HepG2 (cell line): ENCODE results near the gene MKRN3. TPM values are rescaled to one million over a fixed set of nuclear protein-coding genes. Genes with fewer than 3 reads are reported as not detected.

ENCODE experiments used
- ATAC-seq: fragments of 200-7000 bp; cut with Tn5 transposase; 3 replicates; pipeline ENCODE4 v1.9.1; 2020; ENCODE audit warnings: mild to moderate bottlenecking, moderate library complexity
- BruUV-seq: library from RNA; stranded (reverse); fragments of 400-500 nt; replicated peaks from 2 replicates; lab custom pipeline; 2021; lab: Mats Ljungman, UMichigan
- CTCF ChIA-PET: fragments of 300-600 bp; formaldehyde crosslinking; extraction: SDS; loops from one replicate; lab custom pipeline; 2021; ENCODE audit warnings: low total read pairs, inconsistent platforms, low intra/inter-chr PET ratio; lab: Yijun Ruan, JAX
- POLR2A ChIA-PET: fragments of 350-600 bp; sonication (Branson Sonifier 250); formaldehyde crosslinking; loops from one replicate; lab custom pipeline; 2020; ENCODE audit warnings: antibody characterized with exemption, inconsistent platforms; lab: Yijun Ruan, JAX
- DNase-seq: peaks from one replicate; pipeline ENCODE4 v3.0.0-alpha.2; 2015; ENCODE audit warnings: low spot score
- FAIRE-seq: peaks from 3 replicates; lab custom pipeline; 2011; peaks lifted over from hg19 to GRCh38; lab: Jason Lieb, UNC
- H2AFZ ChIP-seq: one replicate; pipeline ENCODE4 v1.6.1; 2011; ENCODE audit warnings: low read length, inconsistent platforms
- H3K27ac ChIP-seq: fragments of 300-600 bp; 3 replicates; pipeline ENCODE4 v1.8.0; 2011; ENCODE audit warnings: mixed run types, mild to moderate bottlenecking, mixed read lengths, low read length, inconsistent platforms; ENCODE audit not compliant: insufficient read depth; ENCODE audit errors: extremely low read length
- H3K27me3 ChIP-seq, 2 experiments: fragments of 200-600 bp in 1 of 2; 2 replicates in 1 of 2; 3 replicates in 1 of 2; pipeline versions ENCODE4 v1.6.0 to v1.8.0; 2011; ENCODE audit warnings: low read length in 2 of 2, mild to moderate bottlenecking in 2 of 2, moderate library complexity in 2 of 2, inconsistent platforms in 1 of 2; ENCODE audit not compliant: insufficient read depth in 2 of 2, control insufficient read depth in 1 of 2
- H3K36me3 ChIP-seq, 2 experiments: fragments of 200-600 bp in 1 of 2; replicated peaks in 1 of 2; 2 replicates in 1 of 2; 3 replicates in 1 of 2; pipeline versions ENCODE4 v1.5.1 to v1.8.0; 2011; ENCODE audit warnings: low read length in 2 of 2, inconsistent platforms in 1 of 2; ENCODE audit not compliant: insufficient read depth in 2 of 2, control insufficient read depth in 1 of 2
- H3K4me1 ChIP-seq: 2 replicates; pipeline ENCODE4 v1.5.1; 2012; ENCODE audit warnings: low read length, inconsistent platforms; ENCODE audit not compliant: insufficient read depth
- H3K4me2 ChIP-seq: 2 replicates; pipeline ENCODE4 v1.6.0; 2011; ENCODE audit warnings: low read depth, low read length, inconsistent platforms
- H3K4me3 ChIP-seq, 3 experiments: fragments of 200-600 bp in 1 of 3; sonication (generic), shearing (Covaris generic) in 1 of 3; replicated peaks in 1 of 3; 2 replicates each; pipeline ENCODE4 v1.5.1; 2011 to 2016; ENCODE audit warnings: low read length in 3 of 3, inconsistent platforms in 2 of 3, low read depth in 2 of 3, mild to moderate bottlenecking in 2 of 3, control low read depth in 1 of 3, mixed read lengths in 1 of 3; ENCODE audit not compliant: insufficient read depth in 1 of 3
- H3K79me2 ChIP-seq: one replicate; pipeline ENCODE4 v1.6.1; 2011; ENCODE audit warnings: low read length, inconsistent platforms; ENCODE audit not compliant: insufficient read depth
- H3K9ac ChIP-seq: 2 replicates; pipeline ENCODE4 v1.6.0; 2011; ENCODE audit warnings: mild to moderate bottlenecking, low read depth, low read length, inconsistent platforms; ENCODE audit not compliant: insufficient read depth
- H3K9me3 ChIP-seq: 2 replicates; pipeline ENCODE4 v1.5.1; 2012; ENCODE audit warnings: mild to moderate bottlenecking, low read length
- H4K20me1 ChIP-seq: 2 replicates; pipeline ENCODE4 v1.6.0; 2011; ENCODE audit warnings: inconsistent platforms, mild to moderate bottlenecking, low read length, moderate library complexity; ENCODE audit not compliant: insufficient read depth
- ARID3A ChIP-seq: IDR thresholded peaks from 2 replicates; pipeline ENCODE4 v1.6.1; 2012; ENCODE audit warnings: low read depth, low read length, improper control_type of control experiment
- CENPX ChIP-seq: sonication (generic); formaldehyde crosslinking; IDR thresholded peaks from 2 replicates; pipeline ENCODE4 v1.9.0; 2021; ENCODE audit warnings: mild to moderate bottlenecking, missing genetic modification reagents, moderate library complexity
- PRMT3 ChIP-seq: sonication (generic); formaldehyde crosslinking; IDR thresholded peaks from 2 replicates; pipeline ENCODE4 v1.8.1; 2022; ENCODE audit warnings: low read depth, mild to moderate bottlenecking, moderate library complexity, missing genetic modification reagents, borderline replicate concordance
- ZBTB8A ChIP-seq: sonication (generic); formaldehyde crosslinking; IDR thresholded peaks from 2 replicates; pipeline ENCODE4 v1.4.0; 2020; ENCODE audit warnings: mild to moderate bottlenecking, low read depth, missing genetic modification reagents, borderline replicate concordance
- ZKSCAN5 ChIP-seq: sonication (generic); formaldehyde crosslinking; IDR thresholded peaks from 2 replicates; pipeline ENCODE4 v1.5.1; 2020; ENCODE audit warnings: mild to moderate bottlenecking, missing genetic modification reagents
- ZNF3 ChIP-seq: IDR thresholded peaks from 2 replicates; pipeline ENCODE4 v1.7.0; 2017; ENCODE audit warnings: inconsistent platforms
- WGBS: methylation state at CpG from one replicate; pipeline ENCODE4 v1.1.6; 2017; ENCODE audit warnings: low lambda C conversion rate; 5-methylcytosine and 5-hydroxymethylcytosine counted together
- in situ Hi-C: cut with HindIII; loops from 2 replicates; pipeline ENCODE4 v1.10.0; 2017; ENCODE audit warnings: low pct_unique_long_range_greater_than_20kb; ENCODE audit not compliant: extremely low pct_ligation_motif_present
- intact Hi-C: fragments of 100-400 bp; cut with micrococcal nuclease; formaldehyde crosslinking; loops from one replicate; pipeline ENCODE4 v1.10.0; 2022; ENCODE audit not compliant: unreplicated experiment
- polyA plus RNA-seq, 8 experiments: library from polyadenylated mRNA; depleted of rRNA in 3 of 8; stranded (reverse) in 7 of 8; unstranded in 1 of 8; fragments of >200 nt; fragmentation: Illumina TruSeq in 4 of 8; extraction: Trizol in 4 of 8; gene quantifications; 2 replicates each; pipeline versions ENCODE4 v1.2.1 to v1.2.3, GENCODE V29; 2011 to 2016; ENCODE audit warnings: low read depth in 4 of 8, missing spikeins in 1 of 8, mixed read lengths in 1 of 8; ENCODE audit not compliant: insufficient read depth in 1 of 8
- total RNA-seq, 5 experiments: library from RNA; depleted of rRNA; stranded (reverse); fragments of >200 nt; fragmentation: Illumina TruSeq; extraction: Trizol; gene quantifications; 2 replicates each; pipeline ENCODE4 v1.2.3, GENCODE V29; 2016; ENCODE audit warnings: low read depth in 1 of 5

MKRN3 gene
- total and polyA plus RNA-seq, 2 of the 13 experiments (the other 11 are each of a cell fraction or from before 2014, with no cell fraction given) = 2.4 to 5.2 TPM

GRCh38 chr15:23566651-23567050 lies 1.2 kb downstream of the MKRN3 start (continued):
- TF ChIP-seq ARID3A = no peak
- no peak for TF ChIP-seq PRMT3 (CRISPR knock-in tag)
- no peak for TF ChIP-seq ZKSCAN5 (CRISPR knock-in tag)

- 63% methylated on average over 1 of the region's 1 CpG for WGBS
- FAIRE-seq (no peak), DNase-seq (no peak), ATAC-seq (no peak)
- BruUV-seq = no TSS peak
- in situ Hi-C loops (loop anchor here (10.0 kb wide), 1 partner anchor 63 kb away; no protein-coding TSS in a partner anchor), intact Hi-C loops (no loop called here)
- H3K27me3 ChIP-seq = no peaks in the 10 kb centered on the region
- H4K20me1 ChIP-seq = 0 out of 2 replicates have a peak, but pooled peaks cover 5% of the 10 kb centered on the region
- no peak overlapping the region for H3K4me3 ChIP-seq
- H3K36me3 ChIP-seq = no peaks in the 10 kb centered on the region
- TF ChIP-seq ZNF3 (no peak), ZBTB8A (CRISPR knock-in tag) (no peak), CENPX (CRISPR knock-in tag) (no peak)
- peaks cover 10% of the 10 kb centered on the region; the same call in 1 of the 2 replicates for H3K9me3 ChIP-seq
- H2AFZ ChIP-seq = no peak overlapping the region
- CTCF ChIA-PET = no interaction called here
- POLR2A ChIA-PET = no interaction called here
- no peak overlapping the region for H3K4me2 ChIP-seq
- no peak overlapping the region for H3K9ac ChIP-seq
- peaks cover 17% of the 10 kb centered on the region for H3K4me1 ChIP-seq
- peaks cover 14% of the 10 kb centered on the region for H3K79me2 ChIP-seq
- H3K27ac ChIP-seq = no peak overlapping the region
These were observed 2.4 kb downstream of the MKRN3 start for GRCh38 chr15:23567921-23568320.
